HG03039 (cell line): ENCODE data around the gene MCU.
"Not testable (repeated sequence)": the region's sequence is repeated elsewhere in the genome, so short reads cannot be mapped to it uniquely, and the experiment has no call there.

Experiments
- ATAC-seq: cut with Tn5 transposase; IDR thresholded peaks from one replicate; pipeline ENCODE4 v1.9.1; 2021; ENCODE audit warnings: mild to moderate bottlenecking, moderate library complexity; ENCODE audit not compliant: unreplicated experiment

The MCU gene

DNA sequence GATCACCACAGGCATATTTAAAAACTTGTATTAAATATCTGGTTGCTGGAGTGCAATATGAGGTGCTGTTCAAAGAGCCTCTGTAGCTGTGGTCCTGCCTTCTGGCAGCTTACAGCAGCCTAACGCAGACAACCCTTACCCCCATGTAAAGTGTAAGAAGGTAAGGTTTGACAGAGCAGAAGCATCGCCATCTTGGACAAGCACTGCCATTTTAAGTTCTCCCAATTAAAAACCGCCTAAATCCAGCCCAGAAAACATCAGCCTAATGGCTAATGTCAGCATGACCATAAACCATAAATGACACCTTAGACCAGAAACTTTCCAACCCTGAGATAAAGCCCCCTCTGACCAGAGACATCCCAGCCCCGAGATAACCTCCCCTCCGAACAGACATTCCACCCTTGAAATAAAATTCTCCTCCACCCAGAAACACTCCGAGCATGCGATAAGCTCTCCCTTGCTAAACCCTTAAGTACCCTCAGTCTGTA is 196.3 kb downstream of the MCU start:
- no peak for ATAC-seq

DNA sequence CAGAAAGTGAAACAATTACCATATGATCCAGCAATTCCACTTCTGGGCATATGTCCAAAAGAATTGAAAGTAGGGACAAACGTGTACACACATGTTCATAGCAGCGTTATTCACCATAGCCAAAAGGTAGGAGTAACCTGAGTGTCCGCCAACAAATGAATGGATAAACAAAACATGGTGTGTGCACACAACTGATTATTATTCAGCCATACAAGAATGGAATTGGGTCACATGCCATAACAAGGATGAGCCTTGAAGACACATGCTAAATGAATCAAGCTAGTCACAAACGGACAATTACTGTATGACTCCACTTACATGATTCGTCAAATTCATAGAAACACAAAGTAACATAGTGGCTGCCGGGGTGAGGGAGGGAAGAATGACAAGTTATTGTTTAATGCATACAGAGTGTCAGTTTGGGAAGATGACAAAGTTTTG is 197.5 kb downstream of the MCU start:
- ATAC-seq = no peak

DNA sequence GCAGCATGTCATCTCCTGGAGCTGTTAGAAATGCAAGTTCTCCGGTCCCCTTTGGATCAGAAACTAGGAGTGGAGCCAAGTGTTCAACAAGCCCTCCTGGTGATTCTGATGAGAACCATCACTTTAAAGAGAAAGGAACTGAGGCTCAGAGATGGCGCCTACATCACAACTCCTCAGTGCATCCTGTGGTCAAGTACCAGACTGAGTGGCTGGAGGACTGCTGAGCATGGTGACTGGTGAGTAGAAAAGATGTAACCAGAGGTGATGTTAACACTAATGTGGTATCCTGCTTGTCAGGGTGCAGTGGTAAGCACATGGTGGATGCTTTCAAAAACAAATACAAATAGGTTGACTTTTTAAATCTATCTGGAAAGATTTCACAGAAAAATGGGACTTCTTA is 198.1 kb downstream of the MCU start:
- ATAC-seq = no peak

DNA sequence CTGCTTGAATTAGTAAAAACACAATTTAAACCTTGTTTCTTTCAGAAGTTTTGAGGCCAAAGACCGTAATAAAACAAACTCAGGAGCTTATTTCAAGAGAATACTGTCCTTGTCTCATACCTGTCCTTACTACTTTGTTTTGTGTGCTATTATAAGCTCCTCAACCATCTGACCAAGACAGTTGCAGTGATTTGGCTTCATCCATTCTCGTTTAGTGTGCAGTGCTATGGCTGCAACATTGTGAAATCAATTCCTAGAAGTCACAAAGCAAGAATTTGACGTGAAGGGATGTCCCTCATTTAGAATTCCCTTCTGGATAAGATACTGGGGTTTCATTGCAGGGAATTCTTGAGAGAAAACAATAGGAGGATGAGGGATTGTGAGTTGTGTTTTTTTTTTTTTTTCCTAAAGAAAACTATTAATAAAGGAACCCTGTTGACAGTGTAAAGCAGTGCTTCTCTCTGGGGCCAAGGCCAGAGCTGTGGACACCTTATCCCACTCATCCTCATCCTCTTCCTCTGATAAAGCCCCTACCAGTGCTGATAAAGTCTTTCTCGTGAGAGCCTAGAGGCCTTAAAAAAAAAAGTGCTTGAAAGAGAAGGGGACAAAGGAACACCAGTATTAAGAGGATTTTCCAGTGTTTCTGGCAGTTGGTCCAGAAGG is 201.3 kb downstream of the MCU start, which contains the start of gene OIT3:
Gene OIT3 (plus strand): TSS at position 604 of the 663 bp plus-strand sequence. CDS start 60 bp downstream, outside the sequence.
- ATAC-seq = no peak

GRCh38 chr10:72895236-72895850 is 203.4 kb downstream of the MCU start:
- ATAC-seq = no peak

GRCh38 chr10:72898616-72899015 is 206.7 kb downstream of the MCU start:
- ATAC-seq = no peak

DNA sequence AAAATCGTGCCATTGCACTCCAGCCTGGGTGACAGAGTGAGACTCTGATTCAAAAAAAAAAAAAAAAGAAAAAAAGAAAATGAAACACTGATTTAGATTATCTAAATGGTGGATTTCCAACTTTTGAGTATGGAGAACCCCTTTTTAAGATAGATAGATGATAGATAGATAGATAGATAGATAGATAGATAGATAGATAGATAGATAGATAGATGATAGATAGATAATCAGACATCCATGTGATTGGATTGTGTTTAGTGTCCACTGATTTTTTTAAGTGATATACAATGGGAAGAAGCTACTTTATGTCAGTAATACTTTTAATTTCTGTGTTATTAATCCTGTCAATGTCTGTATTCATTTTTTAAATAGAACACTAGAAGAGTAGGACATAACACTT is 207.6 kb downstream of the MCU start:
- ATAC-seq = no peak

GRCh38 chr10:72903941-72904446 is 212.1 kb downstream of the MCU start:
- ATAC-seq = not testable (repeated sequence)

- ATAC-seq = no peak
Measured at GRCh38 chr10:72904806-72905205, 212.9 kb downstream of the MCU start.

DNA sequence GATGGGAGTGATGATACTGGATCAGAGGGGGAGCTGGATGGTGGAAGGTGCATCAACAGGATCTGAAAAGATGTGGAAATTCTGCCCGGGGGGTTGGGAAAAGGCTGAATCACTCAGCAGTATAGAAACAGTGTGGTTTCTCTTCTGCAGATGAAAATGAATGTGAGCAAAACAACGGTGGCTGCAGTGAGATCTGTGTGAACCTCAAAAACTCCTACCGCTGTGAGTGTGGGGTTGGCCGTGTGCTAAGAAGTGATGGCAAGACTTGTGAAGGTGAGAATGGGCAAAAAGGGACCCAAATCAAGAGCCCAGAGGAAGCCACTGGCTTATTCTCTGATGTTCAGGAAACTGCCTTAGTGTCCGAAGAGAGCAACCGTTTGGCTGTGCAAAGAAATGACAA is 214.5 kb downstream of the MCU start:
- ATAC-seq = no peak

DNA sequence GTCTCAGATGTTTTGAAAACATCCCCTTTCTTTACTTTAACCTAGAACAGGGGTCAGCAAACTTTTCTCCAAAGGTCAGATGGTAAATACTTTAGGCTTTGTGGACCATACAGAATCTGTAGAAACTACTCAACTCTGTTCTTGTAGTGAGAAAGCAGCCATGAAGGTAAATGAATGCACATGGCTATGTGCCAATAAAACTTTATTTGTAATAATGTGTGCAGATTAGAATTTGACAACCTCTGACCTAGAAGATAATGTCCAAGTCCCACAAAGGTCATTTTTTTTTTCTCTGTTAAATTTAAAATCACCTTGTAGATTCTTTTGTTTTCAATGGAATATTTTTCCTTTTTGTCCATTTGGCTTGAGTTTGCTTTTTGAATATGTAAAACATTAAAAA is 218.8 kb downstream of the MCU start:
- no peak for ATAC-seq

GRCh38 chr10:72911758-72912157 is 219.8 kb downstream of the MCU start:
- no peak for ATAC-seq

GRCh38 chr10:72912736-72913135 is 220.8 kb downstream of the MCU start:
- no peak for ATAC-seq

GRCh38 chr10:72913287-72913686 is 221.3 kb downstream of the MCU start:
- ATAC-seq = no peak

DNA sequence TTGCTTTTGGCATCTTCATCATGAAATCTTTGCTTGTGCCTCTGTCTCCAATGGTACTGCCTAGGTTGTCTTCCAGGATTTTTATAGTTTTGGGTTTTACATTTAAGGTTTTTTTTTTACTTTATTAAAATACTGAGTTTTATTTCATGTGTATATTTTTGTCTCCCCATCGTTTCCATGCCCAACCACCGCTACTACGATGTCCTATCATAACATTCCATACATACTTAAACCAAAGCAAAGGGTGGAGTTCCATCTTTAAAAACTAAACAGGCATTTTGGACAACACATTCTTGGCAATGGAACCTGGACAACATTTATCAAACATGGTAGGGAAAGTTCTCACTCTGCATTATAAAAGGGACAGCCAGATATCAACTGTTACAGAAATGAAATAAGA is 225.3 kb downstream of the MCU start:
- not testable (repeated sequence) for ATAC-seq

- ATAC-seq = not testable (repeated sequence)
Measured at GRCh38 chr10:72917803-72918332, 225.9 kb downstream of the MCU start.

- ATAC-seq = no peak
Measured at GRCh38 chr10:72918352-72918751, 226.4 kb downstream of the MCU start.

DNA sequence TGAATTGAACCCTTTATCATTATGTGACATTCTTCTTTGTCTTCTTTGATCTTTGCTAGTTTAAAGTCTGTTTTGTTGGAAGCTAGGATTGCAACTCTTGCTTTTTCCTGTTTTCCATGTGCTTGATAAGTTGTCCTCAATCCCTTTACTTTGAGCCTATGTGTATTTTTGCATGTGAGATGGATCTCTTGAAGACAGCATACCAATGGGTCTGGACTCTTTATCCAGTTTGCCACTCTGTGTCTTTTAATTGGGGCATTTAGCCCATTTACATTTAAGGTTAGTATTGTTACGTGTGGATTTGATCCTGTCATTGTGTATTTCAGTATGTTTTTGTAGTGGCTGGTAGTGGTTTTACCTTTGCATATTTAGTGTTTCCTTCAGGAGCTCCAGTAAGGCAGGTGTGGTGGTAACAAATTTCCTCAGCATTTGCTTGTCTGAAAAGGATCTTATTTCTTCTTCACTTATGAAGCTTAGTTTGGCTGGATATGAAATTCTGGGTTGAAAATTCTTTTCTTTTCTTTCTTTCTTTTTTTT is 229.3 kb downstream of the MCU start:
- not testable (repeated sequence) for ATAC-seq

GRCh38 chr10:72924351-72924750 is 232.4 kb downstream of the MCU start:
- ATAC-seq = no peak

DNA sequence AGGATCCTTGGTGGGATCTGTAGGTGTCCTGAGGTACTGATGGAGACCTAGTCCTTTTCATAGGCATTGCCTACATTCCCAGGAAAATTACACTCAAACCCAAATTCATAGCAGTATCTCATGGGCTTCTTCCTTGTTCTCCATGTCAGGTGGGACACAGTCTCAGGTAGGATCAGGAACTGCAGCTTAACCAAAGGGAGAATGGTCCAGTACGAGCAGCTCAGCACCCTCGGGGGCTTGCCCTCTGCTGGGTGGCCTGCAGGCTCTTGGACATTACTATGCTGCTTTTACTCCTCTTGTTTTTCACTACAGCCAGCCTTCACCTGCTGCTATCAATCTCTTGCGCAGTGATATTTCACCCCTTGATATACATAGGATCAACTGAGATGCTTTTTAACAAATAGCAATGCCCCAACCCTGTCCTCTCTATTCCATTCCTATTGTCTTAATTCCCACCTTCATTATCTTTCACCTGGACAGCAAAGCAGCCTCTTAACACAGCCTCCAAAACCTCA is 234.1 kb downstream of the MCU start:
- ATAC-seq = no peak

DNA sequence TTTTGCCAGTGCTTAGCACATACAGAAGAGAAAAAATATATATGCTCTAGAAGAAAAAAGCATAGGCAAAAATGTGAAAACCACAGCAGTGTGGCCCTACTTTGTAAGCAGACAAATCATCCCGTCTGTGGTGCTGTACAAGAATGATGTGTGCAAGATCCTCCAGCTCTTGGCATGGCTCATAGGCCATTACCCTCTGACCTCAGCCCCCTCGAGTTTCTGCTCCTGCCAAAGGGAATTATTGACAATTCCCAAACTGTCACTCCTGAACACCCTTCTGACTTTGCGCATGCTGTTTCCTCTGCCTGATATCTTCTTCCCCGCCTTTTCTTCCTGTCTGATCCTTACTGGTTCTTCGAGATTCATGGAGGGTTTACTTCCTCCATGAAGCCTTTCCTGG is 235.5 kb downstream of the MCU start:
- ATAC-seq = no peak
